K562 (cell line): ENCODE measurements around the gene CLEC3B. TPM values are rescaled to one million over a fixed set of nuclear protein-coding genes. Genes with fewer than 3 reads are reported as not detected.
A peak's percentile ranks its signal among the peaks of the same experiment; 100 is the strongest.

Experiments
- COPS2 ChIP-seq: fragments of 450-650 bp; conservative IDR thresholded peaks from 2 replicates; pipeline ENCODE4 v1.6.1; 2016; ENCODE audit warnings: mild to moderate bottlenecking, moderate library complexity
- CREB3 ChIP-seq: fragments of 450-650 bp; conservative IDR thresholded peaks from 2 replicates; pipeline ENCODE4 v1.6.1; 2016; ENCODE audit warnings: missing genetic modification characterization, low read depth, mild to moderate bottlenecking, missing compliant biosample characterization, moderate library complexity
- GTF2F1 ChIP-seq: IDR thresholded peaks from 2 replicates; pipeline ENCODE4 v1.6.1; 2011; ENCODE audit warnings: low read depth, low read length, improper control_type of control experiment
- HMGN3 ChIP-seq: IDR thresholded peaks from 2 replicates; pipeline ENCODE4 v1.6.1; 2011; ENCODE audit warnings: borderline replicate concordance, low read depth, mild to moderate bottlenecking, mixed read lengths, low read length; ENCODE audit not compliant: insufficient read length; ENCODE audit errors: extremely low read depth
- ILK ChIP-seq: fragments of 450-650 bp; IDR thresholded peaks from 2 replicates; pipeline ENCODE4 v1.6.1; 2016; ENCODE audit warnings: missing genetic modification characterization, low read depth, mild to moderate bottlenecking, missing compliant biosample characterization, moderate library complexity, borderline replicate concordance
- JUN ChIP-seq, 2 experiments: sonication (generic) in 1 of 2; formaldehyde crosslinking in 1 of 2; IDR thresholded peaks; 2 replicates each; pipeline versions ENCODE4 v1.6.1 to v1.8.0; 2012 to 2022; ENCODE audit warnings: borderline replicate concordance in 2 of 2, mild to moderate bottlenecking in 2 of 2, improper control_type of control experiment in 1 of 2, low read depth in 1 of 2, low read length in 1 of 2, missing genetic modification reagents in 1 of 2
- JUND ChIP-seq, 2 experiments: IDR thresholded peaks; 2 replicates in 1 of 2; 3 replicates in 1 of 2; pipeline ENCODE4 v1.6.1; 2011; ENCODE audit warnings: borderline replicate concordance in 2 of 2, low read depth in 2 of 2, low read length in 2 of 2, improper control_type of control experiment in 1 of 2, missing biosample characterization in 1 of 2, missing genetic modification characterization in 1 of 2, missing genetic modification reagents in 1 of 2
- KLF16 ChIP-seq: IDR thresholded peaks from 2 replicates; pipeline ENCODE4 v1.6.1; 2016; ENCODE audit warnings: antibody characterized with exemption
- KLF6 ChIP-seq: fragments of 250-450 bp; sonication (Bioruptor Pico); IDR thresholded peaks from 2 replicates; pipeline ENCODE4 v1.4.0; 2020; ENCODE audit warnings: mild to moderate bottlenecking, moderate library complexity, borderline replicate concordance
- MAFG ChIP-seq: fragments of 450-650 bp; conservative IDR thresholded peaks from 2 replicates; pipeline ENCODE4 v1.6.1; 2016; ENCODE audit warnings: missing genetic modification characterization, missing compliant biosample characterization
- NEUROD1 ChIP-seq: fragments of 150-350 bp; IDR thresholded peaks from 2 replicates; pipeline ENCODE4 v1.6.1; 2014; ENCODE audit warnings: borderline replicate concordance, low read length, low read depth; ENCODE audit not compliant: partially characterized antibody
- NR1H2 ChIP-seq: sonication (generic); formaldehyde crosslinking; IDR thresholded peaks from 2 replicates; pipeline ENCODE4 v1.4.0; 2020; ENCODE audit warnings: mild to moderate bottlenecking, missing genetic modification reagents
- PHB ChIP-seq: fragments of 250-450 bp; sonication (Bioruptor Pico); IDR thresholded peaks from 2 replicates; pipeline ENCODE4 v1.5.0; 2021
- STAT5B ChIP-seq: fragments of 250-450 bp; sonication (Bioruptor Pico); IDR thresholded peaks from 2 replicates; pipeline ENCODE4 v1.8.0; 2021; ENCODE audit warnings: mild to moderate bottlenecking, inconsistent platforms
- TAF1 ChIP-seq: IDR thresholded peaks from 2 replicates; pipeline ENCODE4 v1.6.1; 2011; ENCODE audit warnings: mild to moderate bottlenecking, low read length, moderate library complexity; ENCODE audit not compliant: insufficient read depth, control insufficient read depth, severe bottlenecking; ENCODE audit errors: extremely low read depth
- TCF15 ChIP-seq: fragments of 250-450 bp; sonication (Bioruptor Pico); IDR thresholded peaks from 2 replicates; pipeline ENCODE4 v1.8.0; 2022; ENCODE audit warnings: moderate library complexity, mild to moderate bottlenecking, inconsistent platforms
- TEAD4 ChIP-seq, 2 experiments: sonication (generic) in 1 of 2; formaldehyde crosslinking in 1 of 2; IDR thresholded peaks; 2 replicates each; pipeline versions ENCODE4 v1.6.1 to v1.8.0; 2012 to 2022; ENCODE audit warnings: borderline replicate concordance in 1 of 2, inconsistent platforms in 1 of 2, low read length in 1 of 2, mild to moderate bottlenecking in 1 of 2, missing genetic modification reagents in 1 of 2
- ZNF134 ChIP-seq: fragments of 250-450 bp; sonication (Bioruptor Pico); conservative IDR thresholded peaks from 2 replicates; pipeline ENCODE4 v1.4.0; 2020
- ZNF695 ChIP-seq: fragments of 450-650 bp; formaldehyde crosslinking; IDR thresholded peaks from 2 replicates; pipeline ENCODE4 v1.4.0; 2020; ENCODE audit warnings: mild to moderate bottlenecking, moderate library complexity
- polyA plus RNA-seq, 8 experiments: library from polyadenylated mRNA; depleted of rRNA in 4 of 8; stranded (reverse) in 5 of 8; unstranded in 3 of 8; fragments of >200 nt; fragmentation: Nextera tagmentation in 2 of 8; fragmentation: Illumina TruSeq in 1 of 8; extraction: Ambion mirVana in 2 of 8; extraction: Trizol in 1 of 8; gene quantifications; 2 replicates each; pipeline versions ENCODE4 v1.2.1 to v1.2.3, GENCODE V29; 2011 to 2014; ENCODE audit warnings: inconsistent platforms in 1 of 8, missing spikeins in 1 of 8
- total RNA-seq, 7 experiments: library from RNA; depleted of rRNA in 6 of 7; stranded (reverse); fragments of >200 nt in 6 of 7; fragmentation: Illumina TruSeq in 2 of 7; extraction: Trizol in 2 of 7; gene quantifications; 2 replicates each; pipeline versions ENCODE4 v1.2.1 to v1.2.3, GENCODE V29; 2011 to 2021; ENCODE audit warnings: low replicate concordance in 1 of 7
- TF ChIP-seq, protein P1 (sequence below): fragments of 450-650 bp; IDR thresholded peaks from one replicate; pipeline ENCODE4 v1.6.1; 2018; ENCODE audit warnings: mild to moderate bottlenecking, moderate library complexity; ENCODE audit not compliant: partially characterized antibody
- TF ChIP-seq, protein P2 (sequence below): fragments of 250-450 bp; sonication (Bioruptor Pico); IDR thresholded peaks from 2 replicates; pipeline ENCODE4 v1.8.0; 2022; ENCODE audit warnings: moderate library complexity, mild to moderate bottlenecking, inconsistent platforms
- TF ChIP-seq, protein P3 (sequence below): fragments of 250-450 bp; sonication (Bioruptor Pico); IDR thresholded peaks from 2 replicates; pipeline ENCODE4 v1.6.1; 2021; ENCODE audit warnings: mild to moderate bottlenecking

Gene CLEC3B
- total and polyA plus RNA-seq, 9 of the 15 experiments (the other 6 are each of a cell fraction or from before 2014, with no cell fraction given) = not detected

DNA sequence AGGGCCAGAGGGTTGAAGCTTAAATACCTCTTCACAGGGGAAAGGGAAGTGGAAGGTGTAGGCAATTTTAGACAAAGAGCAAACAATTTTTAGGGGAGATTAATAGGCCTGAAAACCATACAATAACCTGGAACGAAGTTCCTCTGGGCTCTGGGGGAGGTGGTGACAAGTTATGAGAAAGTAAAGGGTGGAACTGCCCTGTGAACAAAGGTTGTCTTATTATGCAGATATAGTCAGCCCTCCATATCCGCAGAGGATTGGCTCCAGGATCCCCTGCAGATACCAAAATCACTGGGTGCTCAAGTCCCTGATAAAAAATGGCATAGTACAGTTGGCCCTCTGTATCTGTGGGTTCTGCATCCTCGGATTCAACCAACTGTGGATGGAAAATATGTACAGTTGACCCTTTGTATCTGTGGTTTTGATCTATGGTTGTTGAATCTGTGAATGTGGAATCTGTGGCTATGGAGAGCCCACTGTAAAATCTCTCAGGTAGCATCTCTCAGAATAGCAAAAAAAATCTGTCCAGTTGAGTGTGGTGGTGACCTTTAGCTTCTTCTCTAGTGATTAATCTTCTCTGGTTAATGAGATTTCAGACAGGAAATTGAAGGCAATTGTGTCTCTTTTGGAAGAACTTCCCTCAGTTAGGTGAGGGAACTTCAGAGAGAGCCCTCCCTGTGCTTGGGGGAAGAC is 40.2 kb downstream of the CLEC3B start (continued):
- TF ChIP-seq ZNF134 (CRISPR knock-in tag) (no peak), NR1H2 (CRISPR knock-in tag) (no peak), MAFG (no peak), STAT5B (CRISPR knock-in tag) (no peak), NEUROD1 (no peak), TEAD4 (IDR thresholded peaks at IDR 0.05; ENCODE audit: low read length) (peak; percentile 41; the same call in 1 of the 2 replicates), TEAD4 (CRISPR knock-in tag; IDR thresholded peaks at IDR 0.05; ENCODE audit: borderline replicate concordance) (no peak), TCF15 (CRISPR knock-in tag) (no peak), JUN (IDR thresholded peaks at IDR 0.05; ENCODE audit: borderline replicate concordance, low read depth, low read length) (no peak), JUN (CRISPR knock-in tag; IDR thresholded peaks at IDR 0.05; ENCODE audit: borderline replicate concordance) (no peak), TAF1 (no peak), GTF2F1 (no peak), PHB (CRISPR knock-in tag) (no peak), HMGN3 (peak; percentile 44), ILK (tag) (no peak), KLF16 (no peak), CREB3 (tag) (0 out of 2 replicates have a peak, but pooled peaks have one; percentile 26), ZNF695 (CRISPR knock-in tag) (no peak), COPS2 (no peak), JUND (IDR thresholded peaks at IDR 0.05; ENCODE audit: borderline replicate concordance, low read depth, low read length) (no peak), JUND (tag; IDR thresholded peaks at IDR 0.05; ENCODE audit: borderline replicate concordance, low read depth, low read length) (no peak), KLF6 (CRISPR knock-in tag) (no peak; the same call in 1 of the 2 replicates)
- TF ChIP-seq, protein P1, sequence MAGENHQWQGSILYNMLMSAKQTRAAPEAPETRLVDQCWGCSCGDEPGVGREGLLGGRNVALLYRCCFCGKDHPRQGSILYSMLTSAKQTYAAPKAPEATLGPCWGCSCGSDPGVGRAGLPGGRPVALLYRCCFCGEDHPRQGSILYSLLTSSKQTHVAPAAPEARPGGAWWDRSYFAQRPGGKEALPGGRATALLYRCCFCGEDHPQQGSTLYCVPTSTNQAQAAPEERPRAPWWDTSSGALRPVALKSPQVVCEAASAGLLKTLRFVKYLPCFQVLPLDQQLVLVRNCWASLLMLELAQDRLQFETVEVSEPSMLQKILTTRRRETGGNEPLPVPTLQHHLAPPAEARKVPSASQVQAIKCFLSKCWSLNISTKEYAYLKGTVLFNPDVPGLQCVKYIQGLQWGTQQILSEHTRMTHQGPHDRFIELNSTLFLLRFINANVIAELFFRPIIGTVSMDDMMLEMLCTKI = no peak
- TF ChIP-seq, protein P2, sequence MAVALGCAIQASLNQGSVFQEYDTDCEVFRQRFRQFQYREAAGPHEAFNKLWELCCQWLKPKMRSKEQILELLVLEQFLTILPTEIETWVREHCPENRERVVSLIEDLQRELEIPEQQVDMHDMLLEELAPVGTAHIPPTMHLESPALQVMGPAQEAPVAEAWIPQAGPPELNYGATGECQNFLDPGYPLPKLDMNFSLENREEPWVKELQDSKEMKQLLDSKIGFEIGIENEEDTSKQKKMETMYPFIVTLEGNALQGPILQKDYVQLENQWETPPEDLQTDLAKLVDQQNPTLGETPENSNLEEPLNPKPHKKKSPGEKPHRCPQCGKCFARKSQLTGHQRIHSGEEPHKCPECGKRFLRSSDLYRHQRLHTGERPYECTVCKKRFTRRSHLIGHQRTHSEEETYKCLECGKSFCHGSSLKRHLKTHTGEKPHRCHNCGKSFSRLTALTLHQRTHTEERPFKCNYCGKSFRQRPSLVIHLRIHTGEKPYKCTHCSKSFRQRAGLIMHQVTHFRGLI (CRISPR knock-in tag) = no peak
- TF ChIP-seq, protein P3, sequence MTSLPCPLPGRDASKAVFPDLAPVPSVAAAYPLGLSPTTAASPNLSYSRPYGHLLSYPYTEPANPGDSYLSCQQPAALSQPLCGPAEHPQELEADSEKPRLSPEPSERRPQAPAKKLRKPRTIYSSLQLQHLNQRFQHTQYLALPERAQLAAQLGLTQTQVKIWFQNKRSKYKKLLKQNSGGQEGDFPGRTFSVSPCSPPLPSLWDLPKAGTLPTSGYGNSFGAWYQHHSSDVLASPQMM = no peak
